ENCODE data around the gene FAM180B.

DNA sequence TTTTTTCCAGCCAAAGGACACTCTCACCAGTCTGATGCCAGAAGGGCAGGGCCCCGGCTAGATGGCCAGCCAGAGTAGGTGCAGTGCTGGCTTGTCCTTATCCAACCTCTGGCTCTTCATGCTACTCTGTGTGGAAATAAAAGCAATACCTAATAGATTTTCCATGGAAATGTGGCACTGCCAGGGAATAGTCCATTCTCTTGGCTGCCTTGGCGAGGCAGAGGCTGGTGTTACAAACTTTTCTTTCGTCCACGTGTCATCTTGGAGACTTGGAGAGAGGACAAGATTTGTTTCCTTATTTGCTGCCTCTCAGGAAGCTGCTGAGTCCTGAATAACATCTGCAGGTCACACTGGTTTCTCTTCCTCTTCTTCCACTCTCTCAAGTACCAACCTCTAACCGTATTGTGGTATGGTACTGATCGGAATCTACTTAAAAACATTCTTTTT, 24.9 kb downstream of the FAM180B start:
- TF ChIP-seq, protein P1, sequence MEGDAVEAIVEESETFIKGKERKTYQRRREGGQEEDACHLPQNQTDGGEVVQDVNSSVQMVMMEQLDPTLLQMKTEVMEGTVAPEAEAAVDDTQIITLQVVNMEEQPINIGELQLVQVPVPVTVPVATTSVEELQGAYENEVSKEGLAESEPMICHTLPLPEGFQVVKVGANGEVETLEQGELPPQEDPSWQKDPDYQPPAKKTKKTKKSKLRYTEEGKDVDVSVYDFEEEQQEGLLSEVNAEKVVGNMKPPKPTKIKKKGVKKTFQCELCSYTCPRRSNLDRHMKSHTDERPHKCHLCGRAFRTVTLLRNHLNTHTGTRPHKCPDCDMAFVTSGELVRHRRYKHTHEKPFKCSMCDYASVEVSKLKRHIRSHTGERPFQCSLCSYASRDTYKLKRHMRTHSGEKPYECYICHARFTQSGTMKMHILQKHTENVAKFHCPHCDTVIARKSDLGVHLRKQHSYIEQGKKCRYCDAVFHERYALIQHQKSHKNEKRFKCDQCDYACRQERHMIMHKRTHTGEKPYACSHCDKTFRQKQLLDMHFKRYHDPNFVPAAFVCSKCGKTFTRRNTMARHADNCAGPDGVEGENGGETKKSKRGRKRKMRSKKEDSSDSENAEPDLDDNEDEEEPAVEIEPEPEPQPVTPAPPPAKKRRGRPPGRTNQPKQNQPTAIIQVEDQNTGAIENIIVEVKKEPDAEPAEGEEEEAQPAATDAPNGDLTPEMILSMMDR (IDR thresholded peaks at IDR 0.05 in 4 of 5, conservative IDR thresholded peaks at IDR 0.05 in 1 of 5): no peak
- TF ChIP-seq POLR2A (IDR thresholded peaks at IDR 0.05): no peak
